Measurements from ENCODE around the gene SPECC1L. TPM values are rescaled to one million over a fixed set of nuclear protein-coding genes. Genes with fewer than 3 reads are reported as not detected.
A peak's percentile ranks its signal among the peaks of the same experiment; 100 is the strongest.
"Not testable (repeated sequence)": the region's sequence is repeated elsewhere in the genome, so short reads cannot be mapped to it uniquely, and the experiment has no call there.

SPECC1L gene
- total and polyA plus RNA-seq, 10 of the 15 experiments (the other 5 are each of a cell fraction or from before 2014, with no cell fraction given) = 1.9 to 40.6 (median 19.1) TPM

- intact Hi-C loops (cut with micrococcal nuclease; ENCODE audit: unreplicated experiment); BruUV-seq (replicated peaks); DNase-seq (ENCODE audit: low read depth, low spot score); H3K4me3 ChIP-seq; H2AFZ ChIP-seq (ENCODE audit: control insufficient read depth, low read depth, low read length); RAD21 ChIA-PET (ENCODE audit: unreplicated experiment); ATAC-seq; H3K9me3 ChIP-seq (replicated peaks; ENCODE audit: control insufficient read depth, insufficient read depth, low read length); CTCF ChIA-PET; FAIRE-seq; H4K20me1 ChIP-seq (ENCODE audit: control insufficient read depth, insufficient read depth); in situ Hi-C loops (cut with MboI); H3K27me3 ChIP-seq (replicated peaks in 1 of 2; ENCODE audit: control insufficient read depth in 2 of 2, insufficient read depth in 2 of 2, low read length in 1 of 2); H3K36me3 ChIP-seq (ENCODE audit: control insufficient read depth in 2 of 2, insufficient read depth in 2 of 2, low read length in 1 of 2); H3K9ac ChIP-seq (ENCODE audit: control insufficient read depth, insufficient read depth, low read length): not testable (repeated sequence)
- Histone ChIP-seq H3K4me1 (ENCODE audit: control insufficient read depth, insufficient read depth, low read length) (peaks cover 14% of the 10 kb centered on the region), H3K27ac (ENCODE audit: control insufficient read depth, insufficient read depth) (peak overlapping the region; percentile 25; the same call in 1 of the 2 replicates), H3K4me2 (ENCODE audit: control insufficient read depth, insufficient read depth) (peak overlapping the region; percentile 13), H3K79me2 (ENCODE audit: control insufficient read depth, insufficient read depth, low read length) (peaks cover 56% of the 10 kb centered on the region)
- POLR2A ChIA-PET = interaction anchor here (0.7 kb wide), 1 partner anchor 26 kb away, joined by 4 read pairs; no protein-coding TSS in a partner anchor
- peak; percentile 19; the same call in 1 of the 2 replicates for TF ChIP-seq MTA2 (IDR thresholded peaks at IDR 0.05; ENCODE audit: low read depth)
- TF ChIP-seq DPF2 (IDR thresholded peaks at IDR 0.05) = 0 out of 2 replicates have a peak, but pooled peaks have one; percentile 28
- 0 out of 2 replicates have a peak, but pooled peaks have one; percentile 18 for TF ChIP-seq IKZF1 (conservative IDR thresholded peaks at IDR 0.05)
- TF ChIP-seq SPI1 (IDR thresholded peaks at IDR 0.05; ENCODE audit: borderline replicate concordance, insufficient read depth, low read depth, low read length) = peak; percentile 53; the same call in 1 of the 2 replicates
- TF ChIP-seq NR2F1 (conservative IDR thresholded peaks at IDR 0.05) = peak; percentile 53; the same call in 1 of the 2 replicates
- 52% methylated on average over 6 of the region's 7 CpGs for WGBS (ENCODE audit: insufficient coverage, insufficient replicate concordance, low lambda C conversion rate, missing lambda C conversion rate)
- SMC1A ChIA-PET (ENCODE audit: uncharacterized antibody, unreplicated experiment) = interaction anchor here (1.0 to 4.0 kb wide), 2 partner anchors 9 to 15 kb away, joined by 3 to 21 read pairs; no protein-coding TSS in a partner anchor
These were observed 4.2 kb downstream of the SPECC1L start for GRCh38 chr22:24274696-24275405.

- intact Hi-C loops (cut with micrococcal nuclease; ENCODE audit: unreplicated experiment); H3K4me3 ChIP-seq; H3K36me3 ChIP-seq (ENCODE audit: control insufficient read depth in 2 of 2, insufficient read depth in 2 of 2, low read length in 1 of 2); H3K4me2 ChIP-seq (ENCODE audit: control insufficient read depth, insufficient read depth); POLR2A ChIA-PET; H3K27me3 ChIP-seq (replicated peaks in 1 of 2; ENCODE audit: control insufficient read depth in 2 of 2, insufficient read depth in 2 of 2, low read length in 1 of 2); RAD21 ChIA-PET (ENCODE audit: unreplicated experiment); H3K27ac ChIP-seq (ENCODE audit: control insufficient read depth, insufficient read depth); H3K9me3 ChIP-seq (replicated peaks; ENCODE audit: control insufficient read depth, insufficient read depth, low read length); H4K20me1 ChIP-seq (ENCODE audit: control insufficient read depth, insufficient read depth); CTCF ChIA-PET; SMC1A ChIA-PET (ENCODE audit: uncharacterized antibody, unreplicated experiment); H3K9ac ChIP-seq (ENCODE audit: control insufficient read depth, insufficient read depth, low read length); DNase-seq (ENCODE audit: low read depth, low spot score); in situ Hi-C loops (cut with MboI); H3K4me1 ChIP-seq (ENCODE audit: control insufficient read depth, insufficient read depth, low read length); BruUV-seq (replicated peaks); H2AFZ ChIP-seq (ENCODE audit: control insufficient read depth, low read depth, low read length); FAIRE-seq: not testable (repeated sequence)
- H3K79me2 ChIP-seq (ENCODE audit: control insufficient read depth, insufficient read depth, low read length) = peaks cover 39% of the 10 kb centered on the region
- ATAC-seq = peak; percentile 43
- WGBS (ENCODE audit: insufficient coverage, insufficient replicate concordance, low lambda C conversion rate, missing lambda C conversion rate) = 100% methylated on average over 1 of the region's 1 CpG
These were observed 9.7 kb downstream of the SPECC1L start for GRCh38 chr22:24280363-24280762.
